HCEC 1CT (cell line): ENCODE data around the gene ABRACL.
"Not testable (repeated sequence)": the region's sequence is repeated elsewhere in the genome, so short reads cannot be mapped to it uniquely, and the experiment has no call there.

Experiments used
- DNase-seq: peaks from one replicate; pipeline ENCODE4 v3.0.0-alpha.2; 2017

The ABRACL gene

DNA sequence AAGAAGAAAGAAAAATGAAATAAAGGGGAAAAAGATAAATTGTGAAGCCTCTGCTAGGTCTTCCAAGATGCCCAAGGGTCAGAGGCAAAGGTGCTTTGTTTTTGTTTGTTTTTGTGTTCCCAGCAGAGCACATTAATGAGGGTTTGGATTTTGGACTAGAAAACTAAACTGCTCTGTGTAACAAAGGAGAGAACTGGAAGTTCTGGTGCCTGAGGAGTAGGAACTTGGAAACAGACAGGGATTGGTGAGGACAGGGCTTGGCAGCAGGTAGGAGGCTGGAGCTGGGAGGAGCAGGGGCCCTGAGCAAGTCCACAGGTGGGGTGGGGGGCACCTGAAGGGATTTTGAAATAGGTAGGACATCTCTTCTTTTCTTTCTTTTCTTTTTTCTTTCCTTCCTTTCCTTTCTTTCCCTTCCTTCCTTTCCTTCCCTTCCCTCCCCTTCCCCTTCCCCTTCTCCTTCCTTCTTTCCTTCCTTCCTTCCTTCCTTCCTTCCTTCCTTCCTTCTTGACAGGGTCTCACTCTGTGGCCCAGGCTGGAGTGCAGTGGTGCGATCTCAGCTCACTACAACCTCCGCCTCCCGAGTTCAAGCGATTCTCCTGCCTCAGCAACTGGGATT, 15.3 kb upstream of the ABRACL start:
- DNase-seq = no peak

DNA sequence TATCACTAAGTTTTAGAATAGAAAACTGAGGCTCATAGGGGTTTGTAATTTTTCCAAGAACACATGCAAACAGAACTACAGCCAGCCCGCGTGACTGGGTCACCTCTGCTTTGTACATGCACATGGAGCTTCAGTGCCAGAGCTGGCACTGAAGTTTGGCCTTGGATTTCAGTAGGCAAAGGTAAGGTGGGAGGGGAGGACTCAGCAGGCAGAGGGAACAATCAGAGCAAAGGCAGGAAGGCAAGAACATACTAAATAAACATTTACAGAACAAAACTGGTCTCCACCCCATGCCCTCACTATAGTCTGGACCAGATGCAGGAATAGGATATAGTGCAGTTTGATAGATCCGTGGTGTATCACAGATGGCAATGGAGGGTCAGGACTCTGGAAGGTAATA, 13.6 kb upstream of the ABRACL start:
- no peak for DNase-seq

DNA sequence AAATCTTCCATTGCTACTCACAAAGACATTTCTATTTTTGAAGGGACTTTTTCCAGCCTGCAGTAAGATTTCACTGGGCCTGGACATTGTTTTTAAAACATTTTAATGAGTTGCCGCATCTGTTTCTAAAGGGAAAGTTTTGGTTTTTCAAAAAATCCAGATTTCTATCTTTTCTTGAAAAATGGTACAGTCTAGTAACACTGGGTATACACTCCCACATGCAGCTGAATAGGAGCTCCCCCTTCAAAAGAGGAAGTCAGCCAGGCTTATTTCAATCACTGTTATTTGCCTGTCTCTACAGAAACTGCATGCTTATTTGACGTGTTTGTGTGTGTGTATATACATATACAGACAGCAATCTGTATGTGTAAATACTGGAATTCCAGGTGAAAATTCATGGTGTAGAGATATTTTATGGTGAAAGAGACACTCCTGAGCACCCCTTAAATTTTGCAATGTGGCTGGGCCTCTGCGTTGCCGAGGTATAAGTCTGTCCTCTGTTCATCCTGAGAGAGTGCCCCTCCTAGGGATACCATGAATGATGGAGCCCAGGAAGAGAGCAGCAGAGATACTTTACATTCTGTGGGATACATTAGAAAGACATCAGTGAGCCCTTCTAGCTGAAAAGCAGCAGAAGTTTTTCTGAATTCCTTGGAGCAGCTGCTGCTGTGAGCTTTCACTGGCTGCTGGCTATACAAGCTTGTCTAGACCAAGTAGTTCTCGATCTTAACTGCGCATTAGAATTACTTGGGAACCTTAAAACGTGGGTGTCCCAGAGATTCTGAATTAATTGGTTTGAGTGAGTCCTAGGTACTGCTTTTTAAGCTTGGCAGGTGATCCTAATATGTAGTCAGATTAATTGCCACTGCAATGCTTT, 12.0 kb upstream of the ABRACL start:
- no peak for DNase-seq

DNA sequence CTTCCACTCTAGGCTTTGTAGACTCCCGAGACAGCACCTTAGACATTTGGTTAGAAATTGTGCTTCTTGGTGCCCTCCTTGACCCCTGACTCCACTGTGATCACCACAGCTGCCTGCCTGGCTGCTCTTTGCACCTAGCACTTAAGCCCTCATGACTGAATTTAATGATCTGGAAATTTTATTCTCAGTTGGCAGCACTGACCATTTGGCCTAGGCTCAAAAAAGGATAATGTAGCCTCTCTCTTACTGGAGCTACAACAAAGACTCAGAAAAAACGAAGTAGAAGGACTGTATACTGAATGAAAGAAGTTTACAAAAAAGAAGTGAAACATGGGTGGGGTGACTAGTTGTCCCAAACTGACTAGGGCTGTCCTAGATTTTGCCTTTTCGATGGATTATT, 11.3 kb upstream of the ABRACL start:
- DNase-seq = no peak

DNA sequence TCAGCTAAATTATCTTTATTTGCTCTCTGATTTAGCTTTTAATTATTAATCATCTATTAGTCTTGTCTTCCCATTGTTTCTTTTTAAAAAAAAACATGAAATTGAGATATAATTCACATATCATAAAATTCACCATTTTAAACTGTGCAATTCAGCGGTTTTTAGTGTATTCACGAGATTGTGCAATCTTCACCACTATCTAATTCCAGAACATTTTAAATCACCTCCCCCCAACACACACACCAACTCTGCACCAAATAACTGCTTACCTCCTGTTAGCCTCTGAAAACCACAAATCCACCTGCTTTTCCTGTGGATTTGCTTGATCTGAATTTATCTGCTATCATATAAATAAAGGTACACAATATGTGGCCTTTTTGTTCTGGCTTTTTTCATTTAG, 8.8 kb upstream of the ABRACL start:
- DNase-seq = no peak

DNA sequence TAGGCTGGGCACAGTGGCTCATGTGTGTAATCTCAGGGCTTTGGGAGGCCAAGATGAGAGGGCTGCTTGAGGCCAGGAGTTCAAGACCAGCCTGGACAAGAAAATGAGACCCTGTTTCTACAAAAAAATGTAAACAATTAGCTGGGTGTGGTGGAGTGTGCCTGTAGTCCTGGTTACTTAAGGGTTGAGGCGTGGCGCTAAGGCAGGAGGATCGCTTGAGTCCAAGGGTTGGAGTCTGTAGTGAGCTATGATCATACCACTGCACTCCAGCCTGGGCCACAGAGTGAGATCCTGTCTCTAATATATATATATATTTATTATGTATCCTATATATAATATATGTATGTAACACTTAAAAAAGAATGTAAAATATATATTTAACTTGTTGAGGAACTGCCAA, 7.9 kb upstream of the ABRACL start:
- DNase-seq = no peak

DNA sequence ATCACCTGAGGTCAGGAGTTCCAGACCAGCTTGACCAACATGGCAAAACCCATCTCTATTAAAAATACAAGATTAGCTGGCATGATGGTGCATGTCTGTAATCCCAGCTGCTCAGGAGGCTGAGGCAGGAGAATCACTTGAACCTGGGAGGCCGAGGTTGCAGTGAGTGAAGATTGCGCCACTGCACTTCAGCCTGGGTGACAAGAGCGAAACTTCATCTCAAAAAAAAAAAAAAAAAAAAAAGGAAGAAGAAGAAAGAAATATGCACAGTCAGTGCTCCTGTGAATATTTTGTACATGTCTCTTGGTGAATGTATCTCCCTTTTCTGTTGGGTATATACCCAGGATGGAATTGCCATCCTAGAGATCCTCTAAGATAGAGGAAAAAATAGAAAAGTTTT, 3.1 kb upstream of the ABRACL start:
- not testable (repeated sequence) for DNase-seq

DNA sequence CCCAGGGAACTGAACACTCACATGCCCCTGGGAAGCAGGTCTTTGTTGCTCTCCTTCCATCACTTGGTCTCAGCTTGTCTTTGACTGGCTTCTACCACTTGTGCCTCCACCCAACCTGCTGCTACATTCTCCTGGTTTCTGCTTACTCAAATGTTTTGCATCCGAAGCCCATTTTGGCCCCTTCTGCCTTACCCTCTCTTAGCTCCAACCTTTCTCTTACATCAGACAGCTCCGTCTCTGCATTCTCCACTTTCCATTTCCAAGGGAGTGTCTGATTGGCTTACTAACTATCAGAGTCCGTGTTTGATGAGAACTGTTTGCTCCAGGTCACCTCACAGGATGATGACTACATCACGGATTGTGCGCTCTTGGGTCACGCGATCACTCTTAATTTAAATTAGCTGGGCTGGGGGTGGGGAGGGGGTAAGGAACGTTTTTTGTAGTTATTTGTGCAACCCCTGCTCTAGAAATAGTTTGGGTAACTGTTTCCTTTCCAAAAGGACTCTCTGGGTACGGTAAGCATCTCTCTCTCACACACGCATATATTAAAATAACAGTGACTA, 844 bp upstream of the ABRACL start:
- DNase-seq = no peak

DNA sequence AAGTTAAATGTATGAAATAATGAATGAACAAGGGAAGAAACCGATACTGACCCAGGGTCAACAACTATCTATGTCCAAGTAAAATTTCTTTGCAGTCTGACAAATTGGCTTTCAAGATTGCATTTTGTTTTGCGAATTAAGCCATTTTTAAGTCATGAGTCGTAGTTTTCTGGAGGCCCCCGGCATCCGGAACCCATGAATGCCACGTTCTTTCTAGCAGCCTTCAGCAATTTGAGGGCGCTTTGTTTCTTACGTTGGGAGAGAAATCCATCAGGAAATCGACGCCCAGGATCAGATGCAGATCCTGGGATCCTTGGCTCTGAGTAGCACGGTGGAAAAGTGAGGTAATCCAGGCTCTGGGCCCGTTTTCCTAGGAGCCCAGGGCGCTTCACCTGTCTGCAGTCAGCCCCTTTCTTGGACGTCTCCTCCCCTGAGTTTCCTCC, 309 bp upstream of the ABRACL start:
- peak; percentile 56 for DNase-seq

DNA sequence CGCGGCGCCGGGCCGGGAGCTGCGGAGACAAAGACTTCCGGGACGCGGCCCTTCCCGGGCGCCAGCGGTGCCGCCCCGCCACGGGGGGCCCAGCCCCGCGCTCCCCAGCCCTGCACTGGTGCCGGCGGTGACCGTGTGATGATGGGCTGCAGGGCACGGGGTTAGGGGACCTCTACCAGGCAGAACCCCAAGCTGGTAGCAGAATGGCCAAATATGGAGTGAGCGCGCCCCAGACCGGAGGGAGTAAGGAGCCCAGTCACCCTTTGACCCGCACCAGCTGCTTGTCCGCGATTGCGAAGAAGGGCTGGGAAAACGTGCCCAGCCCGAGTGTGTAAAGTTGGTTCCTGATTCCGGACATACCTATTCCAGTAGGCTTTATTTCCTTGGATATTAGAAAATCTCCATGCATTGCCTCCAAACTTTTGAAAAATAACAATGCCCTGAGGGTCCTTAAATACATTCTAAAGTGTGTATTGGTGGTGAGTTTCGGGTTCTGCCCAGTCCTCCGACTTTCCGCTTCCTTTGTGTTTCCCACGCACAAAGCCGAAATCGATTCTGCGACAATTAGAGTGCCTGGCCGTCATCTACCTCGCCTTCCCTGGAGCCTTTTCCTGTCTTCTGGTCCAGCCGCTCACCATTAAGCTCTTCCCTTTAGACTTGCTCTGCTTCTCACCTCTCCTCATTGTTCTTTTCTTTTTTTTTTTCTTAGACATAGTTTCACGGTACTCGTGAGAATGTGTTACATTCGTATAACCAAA, 1.1 kb downstream of the ABRACL start:
- DNase-seq = peak; percentile 86

DNA sequence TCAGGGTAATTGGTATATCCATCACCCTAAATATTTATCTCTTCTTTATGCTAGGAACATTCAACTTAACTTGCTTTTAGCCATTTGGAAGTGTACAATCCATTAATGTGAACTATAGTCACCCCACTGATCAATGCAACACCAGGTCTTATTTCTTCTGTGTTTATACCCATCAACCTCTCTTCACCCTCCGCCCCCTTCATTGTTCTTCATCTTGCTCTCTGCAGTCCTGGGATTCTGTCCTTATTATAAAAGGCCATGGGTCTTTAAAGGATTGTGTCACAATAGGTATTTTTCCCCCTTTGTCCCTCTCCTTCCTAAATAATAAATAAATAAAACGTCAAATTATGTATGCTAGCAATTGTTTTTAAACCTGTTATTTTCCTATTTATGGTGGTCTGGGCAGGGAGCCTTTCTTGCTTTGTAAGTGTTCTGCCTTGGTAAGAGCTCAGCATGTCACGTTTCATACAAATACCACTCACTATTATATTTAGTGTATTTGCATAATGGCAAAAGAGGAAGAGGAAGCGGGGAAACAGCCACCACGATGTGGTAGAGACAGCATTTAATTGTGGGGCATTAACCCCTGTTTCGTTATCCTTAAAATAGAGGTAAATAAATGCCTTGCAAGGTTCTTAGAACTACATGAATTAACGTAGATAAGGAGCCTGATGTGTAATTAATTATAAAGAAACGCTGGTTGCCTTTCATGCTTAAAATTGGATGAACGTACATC, 1.9 kb downstream of the ABRACL start:
- DNase-seq = no peak

DNA sequence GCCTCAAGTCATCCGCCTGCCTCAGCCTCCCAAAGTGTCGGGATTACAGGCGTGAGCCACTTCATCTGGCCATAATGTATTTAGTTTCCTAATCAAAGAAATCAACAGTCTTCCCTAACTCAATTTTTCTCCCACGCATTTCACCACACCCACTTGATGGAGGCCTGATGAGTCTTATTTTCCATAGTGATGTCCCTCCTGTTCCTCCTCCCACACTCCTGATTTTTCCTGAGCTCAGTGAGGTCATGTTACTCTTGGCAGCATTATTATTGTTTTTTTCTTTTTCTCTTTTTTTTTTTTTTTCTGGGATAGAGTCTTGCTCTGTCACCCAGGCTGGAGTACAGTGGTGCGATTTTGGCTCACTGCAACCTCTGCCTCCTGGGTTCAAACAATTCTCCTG, 8.9 kb downstream of the ABRACL start:
- peak; percentile 28 for DNase-seq

DNA sequence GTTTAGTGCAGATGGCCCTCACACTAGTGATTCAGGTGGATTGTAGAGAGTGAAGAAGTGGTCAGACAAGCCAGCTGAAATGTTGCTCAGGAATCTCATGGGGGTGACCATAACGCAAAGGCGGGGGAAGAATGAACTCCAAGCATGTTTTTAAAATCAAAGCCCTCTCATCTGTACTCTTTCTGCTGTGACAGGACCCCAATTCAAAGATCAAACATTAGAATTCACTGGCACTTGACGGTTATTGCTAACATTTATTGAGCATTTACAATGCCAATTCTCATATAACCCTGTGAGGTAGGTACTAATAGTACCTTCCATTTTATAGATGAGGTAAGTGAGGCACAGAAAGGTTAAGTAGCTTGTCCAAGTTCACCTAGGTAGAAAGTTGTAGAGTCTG, 15.7 kb downstream of the ABRACL start:
- DNase-seq = no peak

DNA sequence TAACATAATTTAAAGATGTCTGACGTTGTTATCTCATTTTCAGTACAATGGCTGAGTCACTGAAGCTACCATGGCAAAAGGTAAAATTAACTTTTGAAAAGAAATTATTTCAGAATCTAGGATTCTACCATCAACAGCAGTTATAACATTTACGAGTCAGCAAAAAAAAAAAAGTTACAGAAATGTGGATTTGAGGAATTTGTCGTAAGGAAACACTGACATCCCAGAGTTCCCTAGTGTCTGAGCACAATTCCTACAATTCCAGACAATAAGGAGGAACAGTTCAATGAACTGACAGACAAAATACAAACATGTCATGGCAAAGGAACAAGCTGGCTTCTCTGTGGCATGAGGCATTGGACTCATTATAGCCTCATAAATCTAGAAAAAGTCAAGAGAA, 19.1 kb downstream of the ABRACL start:
- no peak for DNase-seq

DNA sequence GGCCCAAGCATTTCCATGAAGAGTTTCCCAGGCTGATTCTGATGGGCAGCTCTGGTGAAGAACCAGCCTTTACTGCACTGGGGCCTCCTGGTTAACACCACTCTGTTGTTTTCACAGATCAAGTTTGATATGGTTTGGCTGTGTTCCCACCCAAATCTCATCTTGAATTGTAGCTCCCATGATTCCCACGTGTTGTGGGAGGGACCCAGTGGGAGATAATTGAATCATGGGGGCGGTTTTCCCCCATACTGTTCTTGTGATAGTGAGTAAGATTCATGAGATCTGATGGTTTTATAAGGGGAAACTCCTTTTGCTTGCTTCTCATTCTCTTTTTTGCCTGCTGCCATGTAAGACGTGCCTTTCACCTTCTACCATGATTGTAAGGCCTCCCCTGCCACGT, 20.4 kb downstream of the ABRACL start:
- DNase-seq = not testable (repeated sequence)

DNA sequence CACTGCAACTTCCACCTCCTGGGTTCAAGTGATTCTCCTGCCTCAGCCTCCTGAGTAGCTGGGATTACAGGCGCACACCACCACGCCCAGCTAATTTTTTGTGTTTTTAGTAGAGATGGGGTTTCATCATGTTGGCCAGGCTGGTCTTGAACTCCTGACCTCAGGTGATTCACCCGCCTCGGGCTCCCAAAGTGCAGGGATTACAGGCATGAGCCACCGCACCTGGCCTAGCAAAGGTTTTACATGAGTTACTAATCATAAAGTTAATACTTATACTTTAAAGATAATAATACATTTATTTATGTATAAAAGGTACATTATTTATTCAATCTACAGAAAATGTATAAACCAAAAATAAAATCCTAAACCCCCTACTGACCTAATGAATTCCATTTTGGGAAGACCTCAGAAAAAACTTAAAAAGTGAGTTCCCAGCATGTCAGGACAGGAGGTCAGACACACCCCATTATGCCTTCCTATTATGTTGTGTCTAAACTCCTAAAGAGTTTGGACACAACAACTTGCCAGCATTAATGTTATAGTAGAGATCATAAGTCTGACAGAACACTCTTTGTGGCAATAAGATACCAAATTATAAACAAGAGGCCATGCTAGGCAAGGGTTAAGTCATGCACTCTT, 21.7 kb downstream of the ABRACL start:
- not testable (repeated sequence) for DNase-seq

DNA sequence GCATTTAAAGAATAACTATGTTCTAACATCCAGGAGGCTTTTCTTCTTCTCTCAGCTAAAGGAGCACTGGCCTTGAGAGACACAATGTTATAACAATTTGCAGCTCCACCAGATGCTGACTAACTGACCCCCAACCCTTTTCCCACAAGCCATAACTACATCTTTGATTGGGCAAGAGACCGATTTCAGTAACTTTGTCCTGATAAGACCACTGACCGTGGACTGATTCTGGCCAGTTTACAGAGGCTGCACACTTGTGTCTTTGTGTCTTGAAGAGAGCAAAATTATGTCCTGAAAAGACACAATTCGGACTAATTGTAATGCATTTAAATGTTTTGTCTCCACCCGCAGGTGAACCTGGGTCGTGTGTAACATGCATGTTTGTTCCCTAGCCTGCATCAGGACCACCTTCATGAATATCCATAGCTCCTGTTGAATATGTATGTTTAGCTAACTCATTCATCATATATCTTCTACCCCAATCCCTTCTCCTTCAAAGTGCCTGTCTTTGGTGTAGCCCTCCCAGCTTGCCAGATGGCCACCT, 22.3 kb downstream of the ABRACL start:
- DNase-seq = no peak

DNA sequence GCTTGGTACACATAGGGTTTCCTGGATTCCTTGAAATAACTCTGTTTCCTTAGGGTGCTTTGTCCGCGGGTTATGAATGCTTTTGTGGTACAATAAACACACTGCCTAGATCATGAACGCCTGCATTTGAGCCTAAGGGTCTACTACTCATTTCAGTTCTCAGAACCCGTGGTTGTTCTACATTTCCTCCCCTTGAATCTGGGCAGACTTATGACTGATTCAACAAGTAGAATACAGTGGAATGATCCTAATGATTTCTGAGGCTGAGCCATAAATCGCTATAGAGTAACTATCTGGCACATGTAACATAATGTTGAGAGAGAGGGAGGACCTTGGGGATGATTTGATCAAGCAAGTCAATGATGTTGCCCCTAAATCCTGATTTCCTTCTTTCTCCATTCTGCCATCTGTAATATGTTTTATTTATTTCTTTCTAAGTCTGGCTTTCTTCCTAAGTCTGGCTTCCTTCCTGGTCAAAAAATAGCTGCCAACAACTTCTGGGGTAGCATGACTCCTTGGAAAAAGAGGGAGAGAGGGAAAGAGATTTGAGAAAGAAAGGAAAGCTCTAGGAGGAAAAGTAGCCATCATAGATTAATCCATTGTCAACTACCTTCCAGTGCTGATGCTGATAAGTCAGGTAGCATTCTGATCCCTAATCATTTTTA, 23.0 kb downstream of the ABRACL start:
- no peak for DNase-seq

DNA sequence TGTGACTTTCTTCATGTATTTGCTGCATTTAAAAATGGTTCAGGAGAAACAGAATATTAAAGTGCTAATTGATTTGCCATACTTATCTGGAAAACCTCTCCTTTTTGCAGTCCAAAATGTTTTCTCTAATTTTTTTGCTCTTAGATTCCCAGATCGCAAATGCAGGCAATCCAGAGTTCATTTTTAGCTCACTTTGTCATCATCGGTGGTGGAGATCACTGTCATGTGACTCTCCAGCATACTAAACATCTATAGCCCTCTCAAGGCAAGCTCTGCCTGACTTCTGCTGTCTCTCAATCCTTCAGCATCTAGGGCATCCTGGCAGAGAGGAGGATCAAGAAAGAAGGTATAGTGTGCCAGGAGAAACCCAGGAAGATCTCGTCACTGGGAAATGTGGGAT, 24.8 kb downstream of the ABRACL start:
- DNase-seq = no peak

DNA sequence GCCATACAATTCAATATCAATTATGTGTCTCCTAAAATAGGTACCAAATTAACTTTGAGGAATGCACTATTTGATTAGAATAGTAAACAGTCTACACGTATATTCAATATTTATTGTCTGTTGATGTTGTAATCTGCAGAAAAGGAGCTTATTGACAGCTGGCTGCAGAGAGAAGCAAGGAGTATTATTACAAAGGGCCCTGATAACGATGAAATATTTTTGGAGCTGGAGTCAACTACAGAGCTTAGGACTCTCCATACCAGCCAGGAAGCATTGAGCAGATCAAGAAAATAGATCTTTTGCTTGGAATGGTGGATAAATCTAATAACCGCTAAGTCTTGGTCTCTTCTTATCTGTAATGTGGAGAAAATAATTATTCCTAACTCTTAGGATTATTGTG, 25.5 kb downstream of the ABRACL start:
- no peak for DNase-seq

DNA sequence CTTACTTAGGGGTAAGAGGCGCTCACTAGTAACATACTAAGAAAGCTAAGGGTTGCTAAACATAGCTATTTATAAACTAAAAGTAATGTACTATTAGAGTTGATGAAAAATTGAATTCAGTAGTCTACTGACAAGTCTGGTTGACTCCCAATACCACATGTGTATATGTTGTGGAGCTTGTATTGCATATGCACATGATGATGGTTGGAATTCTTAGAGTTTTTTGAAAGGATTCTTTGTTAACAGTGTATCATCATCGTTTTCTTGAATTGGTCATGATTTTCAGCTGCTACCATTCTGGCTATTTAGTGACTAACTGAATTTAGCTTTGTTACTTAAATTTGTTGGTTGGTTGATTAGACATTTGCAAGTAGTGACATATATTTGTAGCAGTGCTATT, 27.2 kb downstream of the ABRACL start:
- DNase-seq = no peak
